LHCN-M2 (cell line): ENCODE data around the gene FAF2. TPM values are rescaled to one million over a fixed set of nuclear protein-coding genes. Genes with fewer than 3 reads are reported as not detected.
"Not testable (repeated sequence)": the region's sequence is repeated elsewhere in the genome, so short reads cannot be mapped to it uniquely, and the experiment has no call there.

ENCODE experiments used
- DNase-seq: peaks from one replicate; pipeline ENCODE4 v3.0.0-alpha.2; 2012; ENCODE audit warnings: low read depth
- polyA plus RNA-seq: library from polyadenylated mRNA; unstranded; fragments of >200 nt; gene quantifications from one replicate; pipeline ENCODE4 v1.2.1, GENCODE V29; 2012; ENCODE audit warnings: missing spikeins
- total RNA-seq: library from RNA; depleted of rRNA; stranded (reverse); fragments of >200 nt; gene quantifications from 2 replicates; pipeline ENCODE4 v1.2.3, GENCODE V29; 2014; rRNA removed

FAF2 gene, protein sequence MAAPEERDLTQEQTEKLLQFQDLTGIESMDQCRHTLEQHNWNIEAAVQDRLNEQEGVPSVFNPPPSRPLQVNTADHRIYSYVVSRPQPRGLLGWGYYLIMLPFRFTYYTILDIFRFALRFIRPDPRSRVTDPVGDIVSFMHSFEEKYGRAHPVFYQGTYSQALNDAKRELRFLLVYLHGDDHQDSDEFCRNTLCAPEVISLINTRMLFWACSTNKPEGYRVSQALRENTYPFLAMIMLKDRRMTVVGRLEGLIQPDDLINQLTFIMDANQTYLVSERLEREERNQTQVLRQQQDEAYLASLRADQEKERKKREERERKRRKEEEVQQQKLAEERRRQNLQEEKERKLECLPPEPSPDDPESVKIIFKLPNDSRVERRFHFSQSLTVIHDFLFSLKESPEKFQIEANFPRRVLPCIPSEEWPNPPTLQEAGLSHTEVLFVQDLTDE
- 37.9 and 42.4 TPM in 2 replicates for total RNA-seq
- 22.4 TPM for polyA plus RNA-seq

DNA sequence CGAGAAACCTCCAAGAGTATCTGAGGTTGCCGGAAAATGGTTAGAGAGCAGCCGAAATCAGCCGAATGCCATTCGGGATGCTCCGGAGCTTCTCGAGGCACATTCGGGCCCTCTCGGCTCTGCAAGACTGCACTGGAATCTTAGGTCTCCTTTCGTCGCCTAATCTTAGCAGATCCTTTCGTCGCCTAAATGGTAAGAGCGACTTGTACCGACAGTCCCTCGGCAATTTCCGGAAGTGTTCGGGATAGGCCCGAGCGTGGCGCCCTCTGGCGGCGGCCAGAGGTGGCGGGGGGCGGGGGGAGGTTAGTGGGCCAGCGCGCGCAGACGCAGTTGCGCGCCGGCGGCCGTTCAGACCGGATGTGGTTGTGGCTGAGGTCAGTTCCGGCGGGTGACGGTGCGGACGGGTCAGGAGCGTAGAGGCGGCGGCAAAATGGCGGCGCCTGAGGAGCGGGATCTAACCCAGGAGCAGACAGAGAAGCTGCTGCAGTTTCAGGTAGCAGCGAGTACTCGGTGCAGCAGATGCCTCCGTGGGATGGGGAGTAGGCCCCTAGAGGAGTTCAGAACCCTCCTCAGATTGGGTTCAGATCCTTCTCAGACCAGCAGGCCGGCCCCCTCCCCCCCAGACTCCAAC lies at the start of gene FAF2:
TSS of gene FAF2 (plus strand) at position 408 of the 631 bp plus-strand sequence. CDS start at position 431, 23 bp downstream.
- peak; percentile 99 for DNase-seq

DNA sequence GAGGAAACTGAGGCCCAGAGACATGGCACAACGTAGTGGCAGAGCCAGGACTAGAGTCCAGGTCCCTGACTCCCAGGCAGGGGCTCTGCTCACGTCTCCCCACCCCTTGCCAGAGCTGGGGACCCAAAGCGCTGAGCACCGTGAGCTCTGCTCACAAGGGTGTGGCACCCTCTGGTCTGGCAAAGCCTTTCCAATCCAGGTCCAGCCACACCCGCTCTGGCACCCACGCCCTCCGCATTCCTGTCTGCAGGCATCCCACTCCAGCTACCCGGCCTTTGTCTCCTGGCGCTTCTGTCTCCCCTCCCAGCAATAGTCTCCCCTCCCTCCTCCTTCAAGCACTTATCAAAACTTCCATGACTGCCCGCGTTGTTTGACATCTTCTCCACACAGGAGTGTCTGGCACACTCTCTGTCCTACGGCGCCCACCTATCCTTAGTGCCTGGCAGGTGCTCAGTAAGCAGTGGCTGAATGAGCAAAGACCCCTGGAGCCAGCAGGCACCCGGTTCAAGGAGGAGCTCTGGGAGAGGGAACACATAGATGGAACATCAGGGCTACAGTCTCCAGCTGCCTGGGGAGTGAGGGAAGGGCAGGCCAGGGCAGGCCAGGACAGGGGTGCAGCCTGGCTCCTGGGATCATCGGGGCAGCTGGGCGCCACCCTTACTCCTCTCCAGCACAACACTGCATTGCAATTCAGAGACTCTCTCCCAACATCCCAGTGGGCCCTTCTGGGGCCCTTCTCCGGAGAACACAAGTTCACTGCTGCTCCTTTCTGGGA lies 47.6 kb upstream of the FAF2 start:
- DNase-seq: no peak

DNA sequence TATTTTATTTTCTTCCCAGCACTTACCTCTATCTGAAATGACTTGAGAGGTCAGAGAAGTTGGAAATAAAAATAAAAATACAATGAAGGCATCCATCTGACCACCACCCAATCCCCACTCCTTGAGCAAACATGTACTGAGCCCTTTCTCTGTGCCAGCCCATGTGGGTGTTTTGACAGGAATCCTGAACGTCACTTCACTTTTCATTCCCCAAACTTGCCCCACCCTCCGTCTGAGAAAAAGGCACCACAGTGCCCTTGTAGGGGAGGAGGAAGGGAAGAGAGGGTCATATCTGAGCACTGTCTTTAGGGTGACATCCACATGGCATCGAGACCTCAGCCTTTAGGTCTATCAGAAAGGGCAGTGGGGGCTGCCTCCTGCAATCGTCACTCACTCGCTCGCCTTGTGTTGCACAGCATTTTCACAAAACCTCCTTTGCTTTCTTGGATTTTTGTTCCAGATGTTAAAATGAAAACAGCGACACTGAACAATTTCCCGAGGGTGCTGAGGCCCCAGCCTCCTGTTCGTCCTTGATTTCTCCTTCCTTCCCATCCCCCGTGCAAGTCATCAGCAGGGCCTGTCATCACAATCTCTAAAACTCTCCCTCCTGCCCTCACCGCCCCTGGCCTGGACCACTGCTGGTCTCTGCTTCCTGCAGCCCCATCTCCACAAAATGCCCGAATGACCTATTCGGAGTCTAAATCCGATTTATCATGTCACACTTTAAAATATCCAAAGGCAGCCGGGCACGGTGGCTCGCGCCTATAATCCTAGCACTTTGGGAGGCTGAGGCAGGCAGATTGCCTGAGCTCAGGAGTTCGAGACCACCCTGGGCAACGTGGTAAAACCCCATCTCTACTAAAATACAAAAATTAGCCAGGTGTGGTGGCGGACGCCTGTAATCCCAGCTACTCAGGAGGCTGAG lies 46.6 kb upstream of the FAF2 start:
- DNase-seq: no peak

DNA sequence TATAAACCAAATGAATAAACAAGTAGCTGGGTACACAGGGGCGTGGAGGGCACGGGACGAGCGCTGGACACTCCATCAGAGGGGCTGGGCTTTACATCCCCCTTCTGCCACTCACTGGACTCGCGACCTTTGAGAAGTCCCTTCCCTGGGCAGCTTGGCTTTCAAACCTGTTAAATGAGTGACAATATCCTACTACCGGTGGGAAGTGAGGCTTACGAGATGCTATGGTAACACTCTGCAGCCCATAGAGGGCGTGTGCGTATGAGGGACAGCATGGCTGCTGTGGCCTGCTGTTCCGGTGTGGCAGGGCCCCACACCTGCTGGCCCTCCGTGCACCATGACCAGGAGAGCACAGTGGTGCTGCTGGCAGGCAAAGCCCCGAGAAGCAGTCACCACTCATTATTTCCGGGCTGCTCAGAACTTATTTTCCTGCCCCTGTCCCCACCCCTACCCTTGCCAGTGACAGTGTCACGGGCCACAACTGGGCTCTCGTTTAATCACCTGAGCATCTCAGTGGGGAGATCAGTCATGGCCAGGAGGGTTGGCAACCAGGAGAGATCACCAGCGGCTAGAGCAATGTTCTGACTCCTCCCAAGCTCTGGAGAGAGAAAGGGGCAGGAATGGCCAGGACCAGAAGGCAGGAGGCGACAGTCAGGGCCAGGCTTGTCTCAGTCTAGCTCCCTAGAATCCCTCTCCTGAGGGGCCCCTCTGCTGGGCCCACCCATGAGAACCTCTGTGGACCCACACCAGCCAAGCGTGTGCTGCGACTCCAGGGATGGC lies 42.3 kb upstream of the FAF2 start:
- DNase-seq: no peak

DNA sequence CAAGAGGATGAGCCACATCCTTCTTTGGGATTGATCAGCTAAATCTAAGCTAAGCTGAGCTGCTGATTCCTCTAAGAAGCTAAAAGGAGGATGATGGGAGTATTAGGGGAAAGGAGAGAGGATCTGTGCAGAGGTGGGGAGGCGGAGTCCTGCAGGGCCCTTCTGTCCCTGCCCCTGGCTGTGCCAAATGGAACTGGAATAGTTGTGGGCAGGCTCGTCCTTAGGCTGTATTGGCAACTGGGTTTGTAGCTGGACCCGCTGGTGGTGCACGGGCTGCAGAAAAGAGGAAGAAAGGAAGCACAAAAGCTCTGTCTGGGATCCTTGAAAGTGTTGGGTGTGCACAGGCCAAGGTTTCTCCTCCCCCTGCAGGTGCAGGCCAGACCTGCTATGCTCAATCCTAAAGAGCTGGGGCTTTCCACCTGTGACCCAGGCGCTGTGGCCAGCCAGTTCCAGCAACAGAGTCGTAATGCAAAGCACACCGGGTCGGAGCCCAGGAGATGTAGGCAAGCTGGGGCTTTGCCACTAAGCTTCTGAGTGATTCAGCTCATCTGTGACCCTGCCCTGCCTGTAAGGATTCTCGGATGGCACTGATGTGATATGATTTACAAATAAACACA lies 41.6 kb upstream of the FAF2 start:
- no peak for DNase-seq

DNA sequence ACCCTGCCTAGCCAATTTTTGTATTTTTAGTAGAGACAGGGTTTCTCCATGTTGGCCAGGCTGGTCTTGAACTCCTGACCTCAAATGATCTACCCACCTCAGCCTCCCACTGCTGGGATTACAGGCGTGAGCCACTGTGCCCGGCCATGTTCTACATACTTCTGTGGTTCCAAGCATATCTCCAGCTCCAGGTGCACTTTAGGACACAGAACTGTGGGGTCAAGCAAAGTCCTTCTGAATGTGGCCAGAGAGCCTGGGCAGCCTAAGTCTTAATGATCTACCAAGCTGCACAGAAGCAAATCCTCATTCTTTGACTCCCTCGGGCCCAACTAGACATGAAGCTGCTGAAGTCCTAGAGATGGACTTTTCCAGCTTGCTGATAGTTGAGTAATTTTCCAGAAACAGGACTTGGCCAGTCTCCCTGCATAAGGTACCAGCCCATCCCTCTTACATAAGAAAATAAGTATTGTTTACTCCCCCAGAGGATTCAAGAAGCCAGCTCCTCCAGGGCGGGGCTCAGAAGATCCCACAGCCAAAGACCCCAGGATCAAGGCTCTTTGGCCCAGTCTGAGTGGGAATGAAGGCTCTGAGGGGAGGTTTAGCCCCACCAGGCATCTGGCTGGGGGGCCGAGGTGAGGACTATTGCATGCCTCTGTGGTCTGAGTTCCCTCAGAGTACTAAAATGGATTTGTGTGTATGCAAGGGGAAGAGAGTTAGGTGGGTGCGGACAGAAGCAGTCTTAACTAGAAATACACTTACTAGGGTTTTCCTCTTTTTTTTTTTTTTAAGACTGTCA lies 40.5 kb upstream of the FAF2 start:
- DNase-seq: no peak

- DNase-seq: not testable (repeated sequence)
These were observed 40.0 kb upstream of the FAF2 start for GRCh38 chr5:176408252-176408573.

DNA sequence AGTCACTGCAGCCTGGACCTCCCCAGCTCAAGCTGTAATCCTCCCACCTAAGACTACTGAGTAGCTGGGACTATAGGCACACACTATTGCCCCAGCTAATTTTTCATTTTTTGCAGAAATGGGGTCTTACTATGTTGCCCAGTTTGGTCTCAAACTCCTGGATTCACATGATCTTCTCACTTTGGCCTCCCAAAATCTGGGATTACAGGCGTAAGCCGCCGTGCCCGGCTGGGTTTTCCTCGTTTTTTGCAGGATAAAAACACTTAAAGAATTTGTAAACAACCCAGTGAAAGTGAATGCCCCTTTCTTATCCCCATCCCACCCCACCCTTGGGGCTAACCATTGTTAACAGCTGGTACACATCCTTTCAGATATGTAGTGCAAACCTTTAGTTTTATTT lies 39.6 kb upstream of the FAF2 start:
- no peak for DNase-seq

DNA sequence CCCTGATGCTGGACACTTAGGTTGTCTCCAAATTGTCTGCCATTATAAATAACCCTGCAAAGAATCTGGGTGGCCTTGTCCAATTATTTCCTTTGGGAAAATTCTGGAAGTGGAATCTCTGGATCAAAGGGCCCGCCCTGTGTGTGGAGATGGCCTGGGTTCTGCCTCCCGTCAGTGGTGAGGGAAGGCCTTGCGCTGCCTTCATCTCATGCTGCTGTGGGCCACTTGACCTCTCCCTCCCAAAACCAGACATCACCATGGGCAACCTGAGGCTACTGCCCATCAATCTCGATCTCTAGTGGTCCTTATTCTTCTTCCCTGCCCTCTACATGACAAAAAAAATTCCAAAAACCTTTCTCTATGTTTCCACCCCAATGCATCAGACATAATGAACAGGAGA lies 38.4 kb upstream of the FAF2 start:
- no peak for DNase-seq

DNA sequence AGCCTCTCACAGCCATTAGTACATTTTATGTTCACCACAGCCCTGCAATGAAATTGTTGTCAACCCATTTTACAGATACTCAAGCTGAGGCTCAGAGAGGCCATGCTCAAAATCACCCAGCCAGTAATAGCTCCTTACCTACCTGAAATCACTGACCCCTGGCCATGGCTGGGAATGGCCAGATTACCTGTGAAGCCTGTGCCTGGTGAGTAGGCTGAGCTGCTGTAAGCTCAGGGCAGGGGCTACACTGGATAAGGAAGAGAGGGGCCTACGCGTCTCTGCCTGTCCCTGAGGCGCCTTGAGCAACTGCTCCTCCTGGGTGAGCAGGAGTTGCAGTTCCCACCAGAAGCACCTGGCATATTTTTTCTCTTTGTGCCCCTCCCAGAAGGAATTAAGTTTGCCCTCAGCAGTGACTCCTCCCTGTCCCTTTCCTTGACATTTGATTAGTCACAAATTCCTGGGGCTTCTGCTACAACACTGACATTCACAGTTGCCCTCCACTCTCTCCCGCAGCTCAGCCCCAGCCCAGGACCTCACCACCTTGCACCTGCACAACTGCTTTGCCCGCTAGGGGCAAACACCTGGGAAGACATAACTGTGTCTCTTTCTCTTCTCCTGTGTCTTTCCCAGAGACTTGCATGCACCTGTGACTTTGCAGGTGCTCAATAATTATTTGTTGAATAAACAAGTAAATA lies 37.6 kb upstream of the FAF2 start:
- no peak for DNase-seq

- no peak for DNase-seq
These were observed 35.5 kb upstream of the FAF2 start for GRCh38 chr5:176412517-176413254.

- DNase-seq: peak; percentile 72
These were observed 35.0 kb upstream of the FAF2 start for GRCh38 chr5:176413255-176413565.

DNA sequence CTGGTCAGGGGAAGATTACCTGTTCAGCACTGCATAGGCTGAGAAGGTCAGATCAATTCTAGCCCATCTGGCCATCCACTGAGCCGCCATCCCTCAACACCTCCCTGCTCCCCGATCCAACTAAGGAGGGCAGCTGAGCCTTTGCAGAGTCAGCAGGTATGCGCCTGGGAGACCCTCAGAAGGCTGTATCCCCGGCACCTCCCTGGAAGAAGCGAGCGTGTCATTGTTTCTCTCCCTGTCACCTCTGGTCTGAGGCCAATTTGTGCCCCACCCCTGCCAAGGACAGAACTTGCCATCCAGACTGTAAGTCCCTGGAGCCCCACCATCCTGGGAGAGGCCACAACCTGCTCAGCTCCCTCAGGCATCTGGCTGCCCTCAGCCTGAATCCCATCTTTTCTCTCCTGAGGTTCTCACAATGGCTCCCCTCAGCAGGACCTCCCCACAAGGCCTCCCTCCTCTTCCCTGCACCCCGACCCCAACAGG lies 34.4 kb upstream of the FAF2 start:
- no peak for DNase-seq

DNA sequence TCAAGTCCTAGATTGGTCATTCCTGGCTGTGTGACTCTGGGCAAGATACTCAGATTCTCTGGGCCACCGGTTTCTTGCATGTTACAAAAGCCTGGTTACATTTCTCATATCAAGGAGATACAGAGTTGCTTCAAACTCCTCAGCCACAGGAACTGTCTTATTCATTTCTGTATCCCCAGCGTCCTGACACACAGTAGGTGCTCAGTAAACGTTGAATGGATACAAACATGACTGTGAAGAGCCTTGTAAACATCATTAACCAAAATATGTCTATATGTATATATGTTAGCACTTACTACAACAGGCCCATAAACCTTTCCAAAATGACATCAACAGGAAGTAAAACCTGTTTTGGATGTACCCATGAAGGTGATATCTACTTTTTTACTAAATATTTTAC lies 33.5 kb upstream of the FAF2 start:
- DNase-seq: no peak

DNA sequence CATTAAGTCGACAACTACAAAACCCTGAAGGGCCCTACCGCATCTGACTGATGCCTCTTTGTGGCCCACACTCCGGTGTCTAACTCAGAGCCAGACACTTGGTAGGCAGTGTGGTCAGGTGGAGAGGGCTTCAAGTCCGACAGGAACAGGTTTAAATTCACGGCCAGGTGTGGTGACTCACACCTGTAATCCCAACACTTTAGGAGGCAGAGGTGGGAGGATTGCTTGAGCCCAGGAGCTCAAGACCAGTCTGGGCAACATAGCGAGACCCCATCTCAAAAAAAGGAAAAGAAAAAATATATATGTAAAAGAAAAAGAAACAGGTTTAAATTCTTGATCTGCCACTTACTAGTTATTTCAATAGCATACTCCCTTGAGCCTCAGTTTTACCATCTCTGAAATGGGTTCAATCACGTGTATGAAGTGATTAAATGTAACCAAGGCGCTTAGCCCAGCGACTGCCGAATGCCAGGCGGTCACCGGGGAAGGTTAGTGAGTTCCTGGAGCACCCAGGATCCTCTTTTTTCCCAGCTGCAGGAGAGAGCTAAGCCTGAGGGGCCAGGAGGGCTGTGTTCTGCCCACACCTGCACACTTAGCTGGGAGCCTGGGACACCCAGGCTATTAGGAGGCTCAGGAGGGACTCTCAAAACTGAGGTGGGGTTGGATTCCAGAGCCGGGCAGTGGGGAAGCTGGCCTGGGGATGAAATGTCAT lies 32.8 kb upstream of the FAF2 start:
- DNase-seq: no peak

DNA sequence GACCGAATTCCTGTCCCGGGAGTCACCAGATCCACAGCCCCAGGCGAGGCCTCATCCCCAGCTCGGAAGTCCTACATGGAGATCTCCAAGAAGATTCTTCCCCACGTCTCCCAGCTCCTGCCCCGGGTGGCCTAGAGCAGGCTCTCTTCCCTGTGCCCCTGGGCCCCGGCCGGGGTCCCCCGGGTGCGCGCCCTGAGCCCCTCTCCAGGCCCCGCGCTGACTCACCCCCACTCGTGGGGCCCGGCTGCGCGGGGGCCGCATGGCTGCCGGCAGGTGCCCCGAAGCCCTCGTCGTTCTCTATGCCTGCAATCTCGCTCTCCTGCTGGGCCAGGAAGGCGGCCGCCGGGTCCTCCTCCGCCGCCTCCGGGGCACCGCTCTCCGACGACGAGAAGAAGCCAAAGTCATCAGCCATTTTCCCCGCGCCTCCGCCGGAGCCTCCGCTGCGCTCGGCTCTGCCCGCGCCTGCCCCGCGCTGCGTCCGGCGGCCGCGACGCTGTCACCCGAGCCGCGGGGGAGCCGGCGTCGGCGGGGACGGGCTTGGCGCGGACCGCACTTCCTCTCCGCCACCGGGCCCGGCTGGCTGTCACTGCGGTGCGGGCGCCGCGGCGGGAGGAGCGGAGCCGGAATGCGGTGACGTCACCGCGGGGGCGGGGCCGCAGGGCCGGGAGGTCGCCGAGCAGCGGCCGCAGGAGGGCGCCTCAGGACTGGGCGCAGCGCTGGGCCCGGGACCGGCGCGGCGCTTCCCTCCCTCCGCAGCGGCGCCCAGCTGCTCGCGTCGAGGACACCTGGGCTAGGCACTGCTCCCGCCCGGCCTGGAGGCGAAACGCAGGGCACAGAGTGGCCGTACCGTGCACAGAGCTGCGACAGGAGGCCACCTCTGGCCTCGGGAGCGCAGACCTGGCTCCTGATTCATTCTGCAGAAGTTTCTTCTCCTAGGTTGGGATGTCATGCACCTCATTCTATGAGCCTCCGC lies 31.9 kb upstream of the FAF2 start, which contains the start of gene CLTB:
TSS of gene CLTB (minus strand) at position 588 of the 973 bp plus-strand sequence. CDS start at position 412, 176 bp downstream.
- peak; percentile 73 for DNase-seq
